Left renal pelvis (tissue), 4 donors: Measurements from ENCODE around the gene CHCT1. TPM values are rescaled to one million over a fixed set of nuclear protein-coding genes. Genes with fewer than 3 reads are reported as not detected.
"Not testable (repeated sequence)": the region's sequence is repeated elsewhere in the genome, so short reads cannot be mapped to it uniquely, and the experiment has no call there.

ENCODE experiments used
- DNase-seq, 4 donors: peaks; one replicate each; pipeline ENCODE4 v3.0.0-alpha.2; 2013; ENCODE audit warnings: low read depth in 4 of 4, low spot score in 3 of 4
- polyA plus RNA-seq, 4 donors: library from polyadenylated mRNA; unstranded; fragments of 120-200 nt; gene quantifications; one replicate each; pipeline ENCODE4 v1.2.1, GENCODE V29; 2013; ENCODE audit not compliant: insufficient read length in 4 of 4

CHCT1 gene
- polyA plus RNA-seq, 4 donors: 0.26 TPM; not detected in 3

DNA sequence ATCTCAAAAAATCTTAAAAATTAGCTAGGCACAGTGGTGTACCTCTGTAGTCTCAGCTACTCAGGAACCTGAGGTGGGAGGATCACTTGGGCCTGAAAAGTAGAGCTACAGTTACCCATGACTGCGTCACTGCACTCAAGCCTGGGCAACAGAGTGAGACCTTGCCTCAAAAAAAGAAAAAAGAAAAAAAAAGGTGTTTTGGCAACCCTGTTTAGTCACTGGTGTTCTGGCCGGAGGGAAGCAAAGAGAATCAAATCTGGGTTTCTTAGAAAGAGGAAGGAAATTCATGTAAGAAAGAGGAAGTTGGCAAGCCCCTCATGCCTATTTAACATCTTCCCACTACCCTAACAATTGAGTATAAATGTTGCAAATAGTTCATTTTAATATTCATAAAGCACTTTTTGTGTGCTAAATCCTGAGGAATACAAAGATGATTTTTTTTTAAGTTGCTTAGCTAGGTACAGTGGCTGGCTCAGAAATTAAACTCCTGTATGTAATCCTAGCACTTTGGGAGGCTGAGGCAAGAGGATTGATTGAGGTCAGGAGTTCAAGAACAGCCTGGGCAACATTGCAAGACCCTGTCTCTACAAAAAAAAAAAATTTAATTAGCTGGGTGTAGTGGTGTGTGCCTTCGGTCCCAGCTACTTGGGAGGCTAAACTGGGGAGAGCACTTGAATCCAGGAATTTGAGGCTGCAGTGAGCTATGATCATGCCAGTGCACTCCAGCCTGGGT is 23.9 kb upstream of the CHCT1 start:
- DNase-seq: no peak

DNA sequence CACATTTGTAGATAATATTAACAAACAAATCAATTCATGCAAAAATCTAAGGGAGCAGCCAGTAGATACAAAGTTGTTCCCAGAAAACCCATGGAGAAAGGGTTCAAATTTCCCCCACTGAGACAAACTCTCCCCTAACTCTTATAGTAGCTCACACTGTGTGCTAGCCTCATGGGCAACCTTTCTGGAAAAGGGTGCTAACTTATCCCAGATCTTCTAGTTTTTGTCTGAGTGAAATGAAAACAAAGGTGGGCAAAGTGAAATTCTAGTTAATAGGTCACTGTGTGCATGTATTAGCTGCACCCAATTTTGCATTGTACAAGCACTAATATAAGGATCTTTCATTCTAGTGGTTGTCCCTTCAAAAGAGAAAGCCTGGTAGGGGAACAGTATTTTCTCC is 20.5 kb upstream of the CHCT1 start:
- DNase-seq: no peak

DNA sequence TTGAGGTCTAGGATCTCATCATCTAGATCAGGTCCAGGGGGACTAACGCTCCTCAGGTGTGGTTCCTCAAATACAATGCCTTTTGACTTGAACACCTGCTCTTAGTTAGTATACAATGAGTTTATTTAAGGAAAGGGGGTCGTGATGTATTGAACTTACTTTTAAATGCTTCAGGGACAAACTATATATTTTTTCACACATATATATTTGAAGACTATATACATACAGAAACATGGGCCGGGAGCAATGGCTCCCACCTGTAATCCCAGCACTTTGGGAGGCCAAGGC is 18.8 kb upstream of the CHCT1 start:
- DNase-seq: no peak

DNA sequence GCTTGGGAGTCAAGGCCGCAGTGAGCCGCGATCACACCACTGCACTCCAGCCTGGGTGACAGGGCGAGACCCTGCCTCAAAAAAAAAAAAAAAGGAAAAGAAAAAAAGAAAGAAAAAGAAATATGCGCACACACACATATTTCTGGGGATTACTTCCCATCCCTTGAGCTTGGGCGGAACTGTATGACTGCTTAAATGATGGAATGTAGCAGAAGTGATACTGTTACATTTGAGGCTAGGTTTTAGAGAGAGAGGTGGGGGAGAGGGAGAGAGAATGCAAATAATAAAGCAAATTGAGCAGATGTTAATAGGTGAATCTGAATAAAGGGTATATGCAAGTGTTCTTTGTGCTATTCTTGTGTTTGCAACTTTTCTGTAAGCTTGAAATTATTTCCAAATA is 18.3 kb upstream of the CHCT1 start:
- no peak for DNase-seq

DNA sequence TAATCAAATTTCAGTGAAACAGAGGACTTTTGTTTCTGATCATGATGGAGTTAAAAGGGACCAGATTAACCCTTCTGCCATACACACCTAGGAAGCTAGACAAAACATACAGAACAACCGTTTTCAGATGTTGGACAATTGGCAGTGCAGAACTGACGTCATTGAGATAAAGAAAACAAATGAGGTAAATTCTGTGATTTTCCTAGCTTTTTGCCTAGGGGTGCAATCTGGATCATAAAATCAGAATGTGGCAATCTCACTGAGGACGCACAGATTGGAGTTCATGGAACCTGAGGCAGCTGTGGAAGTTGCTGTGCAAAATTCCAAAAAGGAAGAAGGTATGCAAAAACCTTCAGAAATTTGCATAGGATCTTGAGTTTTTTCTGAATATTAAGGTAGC is 15.4 kb upstream of the CHCT1 start:
- no peak for DNase-seq

DNA sequence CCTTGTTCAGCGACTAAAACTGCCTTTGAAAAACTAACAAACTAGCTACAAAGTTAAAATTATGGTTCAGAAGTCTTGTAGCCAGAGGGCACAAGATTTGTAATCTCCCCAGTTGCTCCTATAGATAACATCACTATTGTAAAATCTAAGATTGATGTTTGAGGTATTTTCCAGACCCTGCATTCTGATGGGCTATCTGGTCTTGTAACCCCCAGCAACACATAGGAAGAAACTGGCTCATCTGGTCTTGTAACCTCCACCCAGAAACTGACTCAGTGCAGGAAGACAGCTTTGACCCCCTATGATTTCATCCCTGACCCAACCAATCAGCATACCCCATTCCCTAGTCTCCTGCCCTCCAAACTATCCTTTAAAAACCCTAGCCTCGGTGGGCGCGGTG is 12.3 kb upstream of the CHCT1 start:
- DNase-seq: no peak

DNA sequence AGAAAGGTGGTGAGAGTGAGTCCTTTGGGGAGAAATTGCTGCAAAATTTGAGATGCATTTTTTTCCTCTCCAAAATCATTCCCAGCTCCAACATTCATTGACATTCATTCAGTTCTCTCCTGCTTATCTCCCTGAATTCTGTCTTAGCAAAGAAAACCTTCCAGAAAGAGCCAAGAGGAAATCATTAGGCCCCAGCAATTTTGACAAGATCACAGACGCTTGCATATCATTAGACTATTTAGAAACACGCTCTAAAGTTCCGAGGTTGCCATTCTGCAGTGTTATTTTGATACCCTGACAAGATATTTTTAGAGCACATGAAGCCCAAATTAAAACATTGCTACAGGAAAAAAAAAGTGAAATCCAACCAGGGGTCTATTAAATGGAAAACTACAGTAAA is 9.6 kb upstream of the CHCT1 start:
- no peak for DNase-seq

DNA sequence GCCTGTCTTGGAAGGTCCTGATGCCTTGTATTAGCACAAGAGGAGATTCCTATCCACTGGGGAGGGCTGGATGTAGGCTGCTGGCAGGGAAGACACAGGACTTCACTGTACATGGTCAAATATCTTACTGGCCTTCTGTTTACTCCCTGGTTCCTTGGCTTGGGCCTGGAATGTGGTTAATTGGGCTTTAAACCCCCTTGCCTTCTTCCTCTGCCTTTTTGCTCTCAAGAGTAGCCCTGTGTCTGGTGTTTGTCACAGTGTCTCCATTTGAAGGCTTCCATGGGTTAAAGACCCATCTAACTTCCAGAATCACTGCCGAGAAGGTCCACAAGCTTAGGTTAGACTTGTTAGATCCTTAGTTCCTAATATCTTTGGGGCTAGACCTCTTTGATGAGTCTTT is 7.1 kb upstream of the CHCT1 start:
- DNase-seq: no peak

DNA sequence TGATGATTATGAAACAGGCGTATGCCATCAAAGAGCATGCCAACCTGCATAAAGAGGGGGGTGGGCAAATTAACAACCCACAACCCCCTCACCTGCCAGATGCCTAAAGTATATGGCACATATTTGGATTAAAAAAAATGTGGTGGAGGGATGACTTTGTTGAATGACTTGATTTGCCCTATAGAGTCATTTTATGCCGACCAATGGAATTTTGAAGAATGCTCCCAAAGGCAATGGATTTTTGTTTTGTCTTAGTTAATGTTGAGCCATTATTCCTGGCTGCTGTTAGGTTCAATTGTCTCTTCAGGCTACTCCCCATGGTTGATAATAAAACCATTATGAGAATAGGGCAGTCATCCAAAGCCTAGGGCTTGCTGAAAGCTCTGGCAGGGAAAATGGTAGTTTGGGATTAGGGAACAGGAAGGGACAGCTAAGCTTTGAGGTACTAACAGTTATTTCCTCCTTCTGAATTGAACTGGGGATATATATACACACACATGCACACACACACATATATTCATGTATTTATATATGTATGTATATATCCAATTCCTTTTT is 5.8 kb upstream of the CHCT1 start:
- no peak for DNase-seq

DNA sequence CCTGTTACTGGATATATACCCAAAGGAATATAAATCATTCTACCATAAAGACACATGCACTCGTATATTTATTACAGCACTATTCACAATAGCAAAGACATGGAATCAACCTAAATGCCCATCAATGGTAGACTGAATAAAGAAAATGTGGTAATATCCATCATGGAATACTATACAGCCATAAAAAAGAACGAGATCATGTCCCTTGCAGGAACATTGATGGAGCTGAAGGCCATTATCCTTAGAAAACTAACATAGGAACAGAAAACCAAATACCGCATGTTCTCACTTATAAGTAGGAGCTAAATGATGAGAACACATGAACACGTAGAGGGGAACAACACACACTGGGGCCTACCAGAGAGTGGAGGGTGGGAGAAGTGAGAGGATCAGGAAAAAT is 3.3 kb upstream of the CHCT1 start:
- DNase-seq: not testable (repeated sequence)

DNA sequence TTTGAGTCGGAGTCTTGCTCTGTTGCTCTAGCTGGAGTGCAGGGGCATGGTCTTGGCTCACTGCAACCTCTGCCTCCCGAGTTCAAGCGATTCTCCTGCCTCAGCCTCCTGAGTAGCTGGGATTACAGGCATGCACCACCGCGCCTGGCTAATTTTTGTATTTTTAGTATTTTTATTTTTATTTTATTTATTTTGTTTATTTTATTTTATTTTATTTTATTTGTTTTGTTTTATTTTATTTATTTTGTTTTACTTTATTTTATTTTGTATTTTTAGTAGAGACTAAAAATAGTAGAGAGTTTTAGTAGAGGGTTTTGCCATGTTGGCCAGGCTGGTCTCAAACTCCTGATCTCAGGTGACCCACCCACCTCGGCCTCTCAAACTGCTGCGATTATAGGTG is 2.4 kb upstream of the CHCT1 start:
- DNase-seq: not testable (repeated sequence)

DNA sequence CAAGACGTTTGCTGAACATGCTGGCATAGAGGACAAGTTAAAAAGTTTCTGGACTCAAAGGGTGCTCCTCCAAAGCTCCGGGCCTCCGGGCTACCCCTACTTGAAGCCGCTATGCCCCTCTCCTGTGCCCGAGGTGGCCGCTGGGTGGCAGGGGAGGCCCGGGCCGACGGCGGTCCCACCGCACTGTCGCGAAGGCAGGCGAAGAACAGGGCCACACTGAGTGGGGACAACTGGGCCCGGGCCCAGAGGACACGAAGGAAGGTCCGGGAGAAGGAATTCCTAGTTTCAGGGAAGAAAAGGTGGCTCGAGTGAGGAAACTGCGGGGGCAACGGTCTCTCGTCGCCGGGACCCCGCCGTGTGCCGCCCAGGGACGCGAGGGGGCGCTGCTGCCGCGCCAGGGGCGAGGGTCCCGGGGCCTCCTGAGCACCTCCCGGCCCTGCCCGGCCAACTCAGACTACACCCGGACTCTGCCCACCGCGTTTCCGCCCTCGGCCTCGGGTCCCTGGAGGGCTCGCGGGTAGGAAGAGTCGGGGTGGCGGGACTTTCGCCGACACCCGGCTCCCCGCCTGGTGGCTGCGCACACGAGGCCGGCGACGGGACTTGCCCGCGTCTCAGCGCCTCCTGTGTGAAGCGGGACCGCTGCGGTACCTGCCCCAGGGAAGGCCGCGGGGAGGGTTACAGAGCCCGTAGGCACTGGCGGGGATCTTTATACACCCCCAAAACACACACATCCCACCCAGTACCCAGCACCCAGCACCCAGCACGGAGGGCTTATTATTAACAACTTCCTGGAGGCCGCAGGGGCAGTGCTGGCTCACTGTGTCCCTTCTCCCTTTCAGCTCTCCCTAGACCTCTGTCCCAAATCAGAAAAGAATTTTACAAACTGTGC is 772 bp upstream of the CHCT1 start:
- DNase-seq: peak in 1 of 4 donors; percentile 37

DNA sequence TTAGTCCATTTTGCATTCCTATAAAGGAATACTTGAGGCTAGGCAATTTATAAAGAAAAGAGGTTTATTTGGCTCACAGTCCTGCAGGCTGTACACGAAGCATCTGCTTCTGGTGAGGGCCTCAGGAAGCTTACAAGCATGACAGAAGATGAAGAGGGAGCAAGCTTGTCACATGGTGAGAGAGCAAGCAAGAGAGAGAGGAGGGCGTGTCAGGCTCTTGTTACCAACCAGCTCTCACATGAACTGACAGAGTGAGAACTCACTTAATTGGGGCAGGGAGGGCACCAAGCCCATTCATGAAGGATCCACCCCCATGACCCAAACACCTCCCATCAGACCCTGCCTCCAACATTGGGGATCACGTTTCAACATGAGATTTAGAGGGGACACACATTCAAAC is 1.6 kb downstream of the CHCT1 start:
- DNase-seq: no peak

DNA sequence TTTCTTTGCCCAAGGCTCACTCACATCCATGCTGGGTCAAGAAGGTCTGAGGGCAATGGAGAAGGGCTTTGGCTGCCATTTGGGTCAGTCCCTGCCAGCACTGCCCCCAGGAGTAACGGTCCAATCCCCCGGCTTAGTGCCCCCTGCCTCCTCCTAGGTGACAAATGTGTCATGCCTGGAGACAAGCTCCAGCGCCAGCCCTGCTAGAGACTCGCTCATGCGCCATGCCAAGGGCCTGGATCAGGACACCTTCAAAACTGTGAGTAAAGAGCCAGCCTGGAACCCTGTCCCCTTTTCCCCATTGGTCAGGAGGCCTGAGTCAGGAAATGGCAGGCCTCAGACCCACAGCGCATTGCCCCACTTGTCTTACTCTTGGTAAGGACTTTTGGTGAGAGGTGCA is 3.3 kb downstream of the CHCT1 start:
- DNase-seq: no peak

DNA sequence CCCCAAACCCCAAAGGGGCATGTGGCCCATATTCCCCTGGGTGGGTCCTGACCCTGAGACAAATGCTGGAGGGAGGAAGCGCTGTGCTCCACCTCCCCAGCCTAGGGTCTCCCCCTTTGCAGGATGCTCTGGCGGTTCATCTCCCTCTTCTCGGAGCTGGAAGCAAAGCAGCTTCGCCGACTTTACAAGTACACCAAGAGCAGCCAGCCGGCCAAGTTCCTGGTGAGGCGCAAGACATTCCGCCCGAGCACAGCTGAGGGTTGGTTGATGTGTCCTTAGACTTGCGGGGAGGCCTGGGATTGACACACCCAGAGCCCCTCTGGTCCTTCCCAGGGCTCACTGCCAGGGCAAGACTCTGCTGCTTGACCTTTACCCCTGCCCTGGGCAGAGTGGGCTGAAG is 4.3 kb downstream of the CHCT1 start:
- no peak for DNase-seq

DNA sequence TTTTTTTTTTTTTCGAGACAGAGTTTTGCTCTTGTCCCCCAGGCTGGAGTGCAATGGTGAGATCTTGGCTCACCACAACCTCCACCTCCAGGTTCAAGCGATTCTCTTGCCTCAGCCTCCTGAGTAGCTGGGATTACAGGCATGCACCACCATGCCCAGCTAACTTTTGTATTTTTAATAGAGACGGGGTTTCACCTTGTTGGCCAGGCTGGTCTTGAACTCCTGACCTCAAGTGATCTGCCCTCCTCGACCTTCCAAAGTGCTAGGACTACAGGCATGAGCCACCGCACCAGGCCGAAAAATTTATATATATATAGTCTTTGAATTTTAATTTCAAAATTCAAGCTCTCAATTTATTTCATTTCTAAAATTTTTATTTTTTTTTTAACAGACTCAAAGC is 6.2 kb downstream of the CHCT1 start:
- DNase-seq: not testable (repeated sequence)

DNA sequence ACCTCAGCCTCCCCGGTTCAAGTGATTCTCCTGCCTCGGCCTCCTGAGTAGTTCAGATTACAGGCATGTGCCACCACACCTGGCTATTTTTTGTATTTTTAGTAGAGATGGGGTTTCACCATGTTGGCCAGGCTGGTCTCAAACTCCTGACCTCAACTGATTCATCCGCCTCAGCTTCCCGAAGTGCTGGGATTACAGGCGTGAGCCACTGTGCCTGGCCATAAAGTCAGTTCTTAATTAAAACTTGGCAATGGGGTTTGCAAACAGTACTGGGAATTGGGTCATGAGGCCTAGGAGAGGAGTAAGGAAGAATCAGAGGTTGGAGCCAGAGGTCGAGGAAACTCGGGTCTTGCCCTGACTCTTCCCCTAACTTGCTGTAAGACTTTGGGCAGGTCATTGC is 8.3 kb downstream of the CHCT1 start:
- DNase-seq: not testable (repeated sequence)

DNA sequence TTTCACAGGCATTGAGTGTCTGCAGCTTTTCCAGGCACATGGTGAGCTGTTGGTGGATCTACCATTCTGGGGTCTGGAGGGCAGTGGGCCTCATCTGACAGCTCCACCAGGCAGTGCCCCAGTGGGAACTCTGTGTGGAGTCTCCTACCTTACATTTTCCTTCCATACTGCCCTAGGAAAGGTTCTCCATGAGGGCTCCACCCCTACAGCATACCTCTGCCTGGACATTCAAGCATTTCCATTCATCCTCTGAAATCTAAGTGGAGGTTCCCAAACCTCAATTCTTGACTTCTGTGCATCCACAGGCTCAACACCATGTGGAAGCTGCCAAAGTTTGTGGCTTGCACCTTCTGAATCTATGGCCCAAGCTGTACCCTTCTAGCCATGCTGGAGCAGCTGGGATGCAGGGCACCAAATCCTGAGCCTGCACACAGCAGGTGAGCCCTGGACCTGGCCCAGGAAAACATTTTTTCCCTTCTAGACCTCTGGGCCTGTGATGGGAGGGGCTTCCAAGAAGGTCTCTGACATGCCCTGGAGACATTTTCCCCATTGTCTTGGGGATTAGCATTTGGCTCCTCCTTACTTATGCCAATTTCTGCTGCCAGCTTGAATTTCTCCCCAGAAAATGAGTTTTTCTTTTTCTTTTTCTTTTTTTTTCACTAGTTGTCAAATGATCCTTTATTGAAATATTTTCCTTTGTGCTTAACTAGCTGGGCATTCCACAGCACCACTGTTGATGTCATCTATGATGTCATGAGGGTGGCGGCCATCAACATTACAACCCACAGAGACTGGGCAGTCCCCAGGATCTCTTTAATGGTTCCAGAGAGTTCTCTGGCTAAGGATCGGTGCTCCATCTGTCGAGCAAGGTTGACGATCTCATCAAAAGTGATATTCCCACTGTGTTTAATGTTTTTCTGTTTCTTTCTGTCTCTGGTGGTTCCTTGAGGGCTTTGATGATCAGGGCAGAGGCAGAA is 11.0 kb downstream of the CHCT1 start:
- not testable (repeated sequence) for DNase-seq

DNA sequence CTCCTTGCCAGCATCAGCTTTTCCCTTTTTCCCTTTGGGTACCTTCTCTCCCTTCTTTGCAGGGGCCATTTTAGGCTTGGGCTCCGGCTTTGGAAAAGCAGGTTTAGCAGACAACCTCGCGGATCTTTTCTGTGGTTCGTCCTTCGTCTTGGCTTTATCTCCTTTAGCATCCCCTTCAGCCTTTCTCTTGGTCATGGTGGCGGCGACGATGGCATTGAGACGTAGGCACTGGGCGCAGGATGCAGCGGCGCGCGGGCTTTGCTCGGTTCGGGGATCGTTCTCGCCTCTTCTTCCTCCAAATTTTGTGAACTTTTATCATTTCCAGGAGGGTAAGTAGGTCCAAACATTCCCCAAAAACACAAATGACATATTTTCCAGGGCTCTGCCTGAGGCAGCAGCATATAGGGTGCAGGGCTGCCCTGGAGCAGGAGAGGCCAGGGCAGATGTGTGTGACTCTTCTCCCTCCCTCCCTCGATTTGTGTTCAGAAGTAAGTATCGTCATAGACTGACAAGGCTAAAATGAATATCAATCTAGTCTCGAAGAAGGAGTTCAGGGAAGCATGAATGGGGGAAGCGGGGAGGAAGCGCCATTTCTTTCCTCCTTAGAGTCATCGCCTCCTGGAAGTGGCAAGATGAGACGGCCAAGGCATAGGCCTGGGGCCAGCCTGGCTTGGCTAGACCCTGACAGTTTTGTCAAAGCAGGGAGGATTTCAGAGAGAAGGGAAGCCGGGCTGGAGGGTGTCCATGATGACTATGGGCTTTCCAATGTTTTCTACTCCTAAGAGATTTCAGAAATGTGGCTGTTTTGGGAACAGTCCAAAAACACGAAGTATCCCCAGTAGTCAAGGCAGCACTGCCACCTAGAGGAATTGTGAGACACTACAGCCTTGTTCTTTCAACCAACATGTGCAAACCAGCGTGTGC is 13.2 kb downstream of the CHCT1 start:
- peak; percentile 43 to 74 (median 72) for DNase-seq

DNA sequence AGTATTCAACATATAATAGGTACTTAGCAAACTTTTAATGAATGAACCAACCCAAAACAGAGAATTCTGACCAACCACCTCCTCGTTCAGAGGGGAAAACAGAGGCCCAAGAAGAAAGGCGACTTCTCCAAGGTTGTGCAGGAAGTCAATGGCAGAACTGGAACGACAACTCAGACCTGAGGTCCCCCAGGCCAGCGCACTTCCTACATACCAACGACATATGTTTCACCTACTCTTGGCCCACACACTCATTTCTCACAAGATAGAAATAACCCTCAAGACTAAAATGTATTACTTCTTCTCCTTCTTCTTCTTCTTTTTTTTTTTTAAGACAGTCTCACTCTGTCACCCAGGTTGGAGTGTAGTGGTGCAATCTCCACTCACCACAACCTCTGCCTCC is 14.4 kb downstream of the CHCT1 start:
- no peak for DNase-seq
